PC-3 (cell line): Measurements from ENCODE around the gene WSCD2.

Source experiments
- EZH2phosphoT487 ChIP-seq: fragments of 300-600 bp; sonication (generic); IDR thresholded peaks from 2 replicates; pipeline ENCODE4 v1.6.1; 2018; ENCODE audit warnings: mild to moderate bottlenecking, antibody characterized with exemption, low read length, borderline replicate concordance
- TF ChIP-seq, protein P1 (sequence below): fragments of 300-600 bp; sonication (generic); conservative IDR thresholded peaks from 2 replicates; pipeline ENCODE4 v1.5.1; 2017; ENCODE audit warnings: antibody characterized with exemption, low read depth, mild to moderate bottlenecking, low read length

DNA sequence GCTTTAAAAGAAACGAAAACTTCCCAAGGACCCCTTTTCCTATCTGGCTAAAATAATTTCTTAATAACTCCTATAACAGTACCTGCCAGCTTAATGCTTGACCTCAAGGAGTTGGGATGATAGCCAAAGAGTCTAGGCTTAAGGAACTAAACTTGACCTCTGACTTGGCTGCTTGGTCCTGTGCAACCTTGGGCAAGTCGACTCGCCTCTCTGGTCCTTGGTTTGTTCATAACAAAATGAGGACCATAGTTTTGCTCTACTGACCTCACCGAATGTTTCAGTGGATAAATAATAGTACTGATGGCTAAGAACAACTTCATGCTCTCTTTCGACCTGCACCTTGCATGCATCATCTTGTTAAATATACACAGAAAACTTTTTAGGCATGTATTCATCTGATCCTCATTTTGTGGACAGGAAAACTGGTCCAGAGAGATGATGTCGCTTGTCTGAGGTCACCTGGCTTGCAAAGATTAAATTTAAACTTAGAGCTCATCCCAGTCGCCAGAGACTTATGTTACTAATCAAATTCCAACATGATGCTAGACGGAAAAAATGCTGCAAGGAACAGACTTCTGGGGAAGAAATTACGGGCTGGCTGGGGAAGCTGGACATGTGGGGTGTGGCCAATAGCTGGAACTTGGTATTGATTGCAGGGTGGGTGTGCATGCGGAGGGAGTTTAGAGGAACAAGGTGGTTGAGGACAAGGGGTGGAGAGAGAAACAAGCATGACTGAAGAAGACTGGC is 38.0 kb upstream of the WSCD2 start:
- TF ChIP-seq, protein P1, sequence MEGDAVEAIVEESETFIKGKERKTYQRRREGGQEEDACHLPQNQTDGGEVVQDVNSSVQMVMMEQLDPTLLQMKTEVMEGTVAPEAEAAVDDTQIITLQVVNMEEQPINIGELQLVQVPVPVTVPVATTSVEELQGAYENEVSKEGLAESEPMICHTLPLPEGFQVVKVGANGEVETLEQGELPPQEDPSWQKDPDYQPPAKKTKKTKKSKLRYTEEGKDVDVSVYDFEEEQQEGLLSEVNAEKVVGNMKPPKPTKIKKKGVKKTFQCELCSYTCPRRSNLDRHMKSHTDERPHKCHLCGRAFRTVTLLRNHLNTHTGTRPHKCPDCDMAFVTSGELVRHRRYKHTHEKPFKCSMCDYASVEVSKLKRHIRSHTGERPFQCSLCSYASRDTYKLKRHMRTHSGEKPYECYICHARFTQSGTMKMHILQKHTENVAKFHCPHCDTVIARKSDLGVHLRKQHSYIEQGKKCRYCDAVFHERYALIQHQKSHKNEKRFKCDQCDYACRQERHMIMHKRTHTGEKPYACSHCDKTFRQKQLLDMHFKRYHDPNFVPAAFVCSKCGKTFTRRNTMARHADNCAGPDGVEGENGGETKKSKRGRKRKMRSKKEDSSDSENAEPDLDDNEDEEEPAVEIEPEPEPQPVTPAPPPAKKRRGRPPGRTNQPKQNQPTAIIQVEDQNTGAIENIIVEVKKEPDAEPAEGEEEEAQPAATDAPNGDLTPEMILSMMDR, result no peak
- no peak for TF ChIP-seq EZH2phosphoT487
